ENCODE data around the gene FARS2.

FARS2 gene

GRCh38 chr6:5657684-5658430, 396.5 kb downstream of the FARS2 start:
- Histone ChIP-seq H3K27me3 (replicated peaks; ENCODE audit: control insufficient read depth, insufficient read depth, low read length) (no peaks in the 10 kb centered on the region), H3K36me3 (ENCODE audit: control insufficient read depth, insufficient read depth, low read length) (no peaks in the 10 kb centered on the region), H3K4me3 (replicated peaks; ENCODE audit: low read depth, low read length) (no peak overlapping the region)
- no peak for DNase-seq (ENCODE audit: extremely low read depth, insufficient read length)
- TF ChIP-seq, protein P1, sequence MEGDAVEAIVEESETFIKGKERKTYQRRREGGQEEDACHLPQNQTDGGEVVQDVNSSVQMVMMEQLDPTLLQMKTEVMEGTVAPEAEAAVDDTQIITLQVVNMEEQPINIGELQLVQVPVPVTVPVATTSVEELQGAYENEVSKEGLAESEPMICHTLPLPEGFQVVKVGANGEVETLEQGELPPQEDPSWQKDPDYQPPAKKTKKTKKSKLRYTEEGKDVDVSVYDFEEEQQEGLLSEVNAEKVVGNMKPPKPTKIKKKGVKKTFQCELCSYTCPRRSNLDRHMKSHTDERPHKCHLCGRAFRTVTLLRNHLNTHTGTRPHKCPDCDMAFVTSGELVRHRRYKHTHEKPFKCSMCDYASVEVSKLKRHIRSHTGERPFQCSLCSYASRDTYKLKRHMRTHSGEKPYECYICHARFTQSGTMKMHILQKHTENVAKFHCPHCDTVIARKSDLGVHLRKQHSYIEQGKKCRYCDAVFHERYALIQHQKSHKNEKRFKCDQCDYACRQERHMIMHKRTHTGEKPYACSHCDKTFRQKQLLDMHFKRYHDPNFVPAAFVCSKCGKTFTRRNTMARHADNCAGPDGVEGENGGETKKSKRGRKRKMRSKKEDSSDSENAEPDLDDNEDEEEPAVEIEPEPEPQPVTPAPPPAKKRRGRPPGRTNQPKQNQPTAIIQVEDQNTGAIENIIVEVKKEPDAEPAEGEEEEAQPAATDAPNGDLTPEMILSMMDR (IDR thresholded peaks at IDR 0.05; ENCODE audit: insufficient read depth, low read length, poor library complexity, severe bottlenecking), result no peak

- no peak overlapping the region for H3K4me3 ChIP-seq (replicated peaks; ENCODE audit: low read depth, low read length)
- H3K27me3 ChIP-seq (replicated peaks; ENCODE audit: control insufficient read depth, insufficient read depth, low read length), result no peaks in the 10 kb centered on the region
- DNase-seq (ENCODE audit: extremely low read depth, insufficient read length), result no peak
- TF ChIP-seq, protein P1 (IDR thresholded peaks at IDR 0.05; ENCODE audit: insufficient read depth, low read length, poor library complexity, severe bottlenecking), result no peak
- no peaks in the 10 kb centered on the region for H3K36me3 ChIP-seq (ENCODE audit: control insufficient read depth, insufficient read depth, low read length)
Observed at GRCh38 chr6:5659467-5659866, 398.2 kb downstream of the FARS2 start.

DNA sequence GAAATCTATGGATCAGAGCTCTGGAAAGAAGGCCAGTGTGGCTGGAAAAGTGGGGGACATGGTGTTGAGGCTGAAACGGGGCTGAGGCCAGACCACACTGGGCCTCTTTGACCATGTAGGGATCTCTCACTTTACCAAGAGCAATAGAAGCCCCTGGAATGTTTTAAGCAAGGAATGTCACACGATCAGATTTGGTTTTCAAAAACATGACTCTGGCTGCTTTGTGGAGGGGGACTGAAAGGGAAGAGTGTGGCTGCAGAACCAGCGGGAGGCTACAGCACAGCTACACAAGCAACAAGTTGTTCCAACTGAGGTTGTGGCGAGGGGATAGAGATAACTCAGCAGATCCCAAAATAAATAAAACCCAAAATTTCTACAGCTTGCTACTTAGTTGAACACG, 399.5 kb downstream of the FARS2 start:
- no peak overlapping the region for H3K4me3 ChIP-seq (replicated peaks; ENCODE audit: low read depth, low read length)
- no peaks in the 10 kb centered on the region for H3K36me3 ChIP-seq (ENCODE audit: control insufficient read depth, insufficient read depth, low read length)
- TF ChIP-seq, protein P1 (IDR thresholded peaks at IDR 0.05; ENCODE audit: insufficient read depth, low read length, poor library complexity, severe bottlenecking), result no peak
- no peak for DNase-seq (ENCODE audit: extremely low read depth, insufficient read length)
- H3K27me3 ChIP-seq (replicated peaks; ENCODE audit: control insufficient read depth, insufficient read depth, low read length), result no peaks in the 10 kb centered on the region

GRCh38 chr6:5662797-5663196, 401.5 kb downstream of the FARS2 start:
- DNase-seq (ENCODE audit: extremely low read depth, insufficient read length), result no peak
- H3K4me3 ChIP-seq (replicated peaks; ENCODE audit: low read depth, low read length), result no peak overlapping the region
- no peaks in the 10 kb centered on the region for H3K36me3 ChIP-seq (ENCODE audit: control insufficient read depth, insufficient read depth, low read length)
- H3K27me3 ChIP-seq (replicated peaks; ENCODE audit: control insufficient read depth, insufficient read depth, low read length), result no peaks in the 10 kb centered on the region
- TF ChIP-seq, protein P1 (IDR thresholded peaks at IDR 0.05; ENCODE audit: insufficient read depth, low read length, poor library complexity, severe bottlenecking), result no peak

- H3K36me3 ChIP-seq (ENCODE audit: control insufficient read depth, insufficient read depth, low read length), result no peaks in the 10 kb centered on the region
- H3K27me3 ChIP-seq (replicated peaks; ENCODE audit: control insufficient read depth, insufficient read depth, low read length), result no peaks in the 10 kb centered on the region
- no peak for DNase-seq (ENCODE audit: extremely low read depth, insufficient read length)
- no peak overlapping the region for H3K4me3 ChIP-seq (replicated peaks; ENCODE audit: low read depth, low read length)
- TF ChIP-seq, protein P1 (IDR thresholded peaks at IDR 0.05; ENCODE audit: insufficient read depth, low read length, poor library complexity, severe bottlenecking), result no peak
Observed at GRCh38 chr6:5663259-5663658, 401.9 kb downstream of the FARS2 start.
